ENCODE data around the gene HECTD3. TPM values are rescaled to one million over a fixed set of nuclear protein-coding genes. Genes with fewer than 3 reads are reported as not detected.

The HECTD3 gene
- total and polyA plus RNA-seq, 2 of the 4 experiments (the other 2 are of a cell fraction), result 12.2 to 39.5 TPM

DNA sequence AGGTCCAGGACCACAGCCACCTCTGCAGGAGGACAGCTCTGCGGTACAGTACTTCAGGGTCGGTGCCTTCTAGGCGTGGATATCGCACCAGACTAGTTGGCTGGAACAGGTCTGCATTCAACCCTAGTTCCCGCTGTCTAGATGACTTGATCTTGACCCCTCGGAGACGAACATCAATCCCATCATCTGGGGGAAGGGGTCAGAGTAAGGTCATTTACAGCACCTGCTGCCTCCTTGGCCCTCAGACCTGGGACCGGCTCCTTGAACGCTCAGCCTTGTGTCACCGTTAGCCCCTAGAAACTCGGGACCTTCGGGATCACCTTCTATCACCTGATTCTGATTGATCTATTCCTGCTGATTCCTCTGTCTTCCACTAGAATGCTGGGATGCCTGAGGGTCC is 2.6 kb downstream of the HECTD3 start:
- DNase-seq, result no peak
- ChIA-PET POLR2A (ENCODE audit: unreplicated experiment) (no interaction called here), CTCF (no interaction called here)
- H3K4me1 ChIP-seq (ENCODE audit: control insufficient read depth, insufficient read depth, low read length), result peaks cover 10% of the 10 kb centered on the region
- H2AK9ac ChIP-seq (replicated peaks; ENCODE audit: low read depth, low read length, poor library complexity), result no peak overlapping the region
- H2AFZ ChIP-seq (replicated peaks; ENCODE audit: low read length, poor library complexity), result no peak overlapping the region
- peaks cover 21 to 46% of the 10 kb centered on the region in 2 experiments for H3K79me1 ChIP-seq (ENCODE audit: low read depth in 1 of 2, low read length in 2 of 2)
- no peaks in the 10 kb centered on the region for H3K9me3 ChIP-seq (ENCODE audit: control insufficient read depth, insufficient read depth, low read length)
- no peak overlapping the region for H3K18ac ChIP-seq (ENCODE audit: low read depth, low read length)
- H4K8ac ChIP-seq (ENCODE audit: low read depth in 2 of 2, low read length in 2 of 2), result no peak overlapping the region
- intact Hi-C loops (cut with micrococcal nuclease) (no loop called here), in situ Hi-C loops (cut with MboI; ENCODE audit: low sequenced_read_pairs) (no loop called here), dilution Hi-C loops (cut with HindIII; ENCODE audit: low sequenced_read_pairs, unreplicated experiment) (no loop called here)
- H3K4ac ChIP-seq (ENCODE audit: low read depth, low read length), result no peak overlapping the region
- no peak overlapping the region for H4K5ac ChIP-seq (ENCODE audit: low read depth, low read length)
- H3K27ac ChIP-seq (ENCODE audit: insufficient read depth, low read length), result no peak overlapping the region
- no peak overlapping the region for H3K56ac ChIP-seq (ENCODE audit: extremely low read depth, insufficient read depth, low read length)
- H3K27me3 ChIP-seq (ENCODE audit: control insufficient read depth, insufficient read depth, low read length), result no peaks in the 10 kb centered on the region
- H2BK120ac ChIP-seq (ENCODE audit: low read depth, low read length), result no peak overlapping the region
- BruUV-seq (replicated peaks), result no TSS peak
- H3K9me1 ChIP-seq (ENCODE audit: insufficient read depth, low read length), result peaks cover 13% of the 10 kb centered on the region
- H4K91ac ChIP-seq (ENCODE audit: insufficient read depth, low read depth, low read length), result no peak overlapping the region
- no peak overlapping the region for H2BK20ac ChIP-seq (ENCODE audit: low read depth, low read length)
- no peak overlapping the region for H2BK15ac ChIP-seq (ENCODE audit: low read depth, low read length)
- ATAC-seq (ENCODE audit: low read depth), result no peak
- WGBS, 2 experiments (ENCODE audit: extremely low coverage in 2 of 2, insufficient read length in 1 of 2), result 100% methylated on average over 3 of the region's 12 CpGs; no CpG with 5 or more reads in 1 of the 2 experiments
- no peak overlapping the region for H3K23ac ChIP-seq (ENCODE audit: low read depth, low read length)
- no peak overlapping the region for H3K4me2 ChIP-seq (ENCODE audit: low read depth, low read length)
- no peak overlapping the region for H3K14ac ChIP-seq (replicated peaks; ENCODE audit: low read depth, low read length)
- H3K4me3 ChIP-seq (ENCODE audit: insufficient read depth, low read depth, low read length), result no peak overlapping the region
- peaks cover 6% of the 10 kb centered on the region; the same call in 1 of the 2 replicates for H4K20me1 ChIP-seq (ENCODE audit: insufficient read depth, low read length)
- H2BK5ac ChIP-seq (ENCODE audit: low read depth, low read length, poor library complexity, severe bottlenecking), result no peak overlapping the region
- H3K9ac ChIP-seq (ENCODE audit: low read depth, low read length), result no peak overlapping the region
- H3K36me3 ChIP-seq (ENCODE audit: control insufficient read depth, insufficient read depth, low read length), result peaks cover 58% of the 10 kb centered on the region
- TF ChIP-seq, protein P1, sequence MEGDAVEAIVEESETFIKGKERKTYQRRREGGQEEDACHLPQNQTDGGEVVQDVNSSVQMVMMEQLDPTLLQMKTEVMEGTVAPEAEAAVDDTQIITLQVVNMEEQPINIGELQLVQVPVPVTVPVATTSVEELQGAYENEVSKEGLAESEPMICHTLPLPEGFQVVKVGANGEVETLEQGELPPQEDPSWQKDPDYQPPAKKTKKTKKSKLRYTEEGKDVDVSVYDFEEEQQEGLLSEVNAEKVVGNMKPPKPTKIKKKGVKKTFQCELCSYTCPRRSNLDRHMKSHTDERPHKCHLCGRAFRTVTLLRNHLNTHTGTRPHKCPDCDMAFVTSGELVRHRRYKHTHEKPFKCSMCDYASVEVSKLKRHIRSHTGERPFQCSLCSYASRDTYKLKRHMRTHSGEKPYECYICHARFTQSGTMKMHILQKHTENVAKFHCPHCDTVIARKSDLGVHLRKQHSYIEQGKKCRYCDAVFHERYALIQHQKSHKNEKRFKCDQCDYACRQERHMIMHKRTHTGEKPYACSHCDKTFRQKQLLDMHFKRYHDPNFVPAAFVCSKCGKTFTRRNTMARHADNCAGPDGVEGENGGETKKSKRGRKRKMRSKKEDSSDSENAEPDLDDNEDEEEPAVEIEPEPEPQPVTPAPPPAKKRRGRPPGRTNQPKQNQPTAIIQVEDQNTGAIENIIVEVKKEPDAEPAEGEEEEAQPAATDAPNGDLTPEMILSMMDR (conservative IDR thresholded peaks at IDR 0.05; ENCODE audit: low read depth, low read length), result no peak
- no peak for TF ChIP-seq MXI1 (IDR thresholded peaks at IDR 0.05; ENCODE audit: borderline replicate concordance, low read depth, low read length)
- TF ChIP-seq RCOR1 (IDR thresholded peaks at IDR 0.05; ENCODE audit: insufficient replicate concordance, low read length), result no peak
- TF ChIP-seq RAD21 (IDR thresholded peaks at IDR 0.05; ENCODE audit: low read length), result no peak
- no peak for TF ChIP-seq SMC3 (IDR thresholded peaks at IDR 0.05; ENCODE audit: low read depth, low read length)
- TF ChIP-seq FOS (IDR thresholded peaks at IDR 0.05; ENCODE audit: low read depth, low read length), result no peak
- TF ChIP-seq NFE2L2 (IDR thresholded peaks at IDR 0.05; ENCODE audit: low read depth, low read length), result no peak
- H2AK5ac ChIP-seq (ENCODE audit: low read depth, low read length), result no peak overlapping the region

All from IMR-90 (cell line).